ENCODE measurements around the gene BEST1. TPM values are rescaled to one million over a fixed set of nuclear protein-coding genes. Genes with fewer than 3 reads are reported as not detected.

Gene BEST1
- total RNA-seq, 4 donors from 2014 or later: 3.0 to 4.0 (median 3.4) TPM

DNA sequence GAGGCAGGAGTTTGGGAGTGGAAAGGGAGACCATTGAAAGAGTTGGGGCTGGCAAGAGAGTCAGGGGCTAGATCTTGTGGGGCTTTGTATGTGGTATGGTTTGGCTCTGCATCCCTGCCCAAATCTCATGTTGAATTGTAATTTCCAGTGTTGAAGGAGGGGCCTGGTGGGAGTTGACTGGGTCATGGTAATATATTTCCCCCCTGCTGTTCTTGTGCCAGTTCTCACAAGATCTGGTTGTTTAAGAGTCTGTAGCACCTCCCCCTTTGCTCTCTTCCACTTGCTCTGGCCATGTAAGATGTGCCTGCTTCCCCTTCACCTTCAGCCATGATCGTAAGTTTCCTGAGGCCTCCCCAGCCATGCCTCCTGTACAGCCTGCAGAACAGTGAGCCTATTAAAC is 22.6 kb upstream of the BEST1 start:
- Histone ChIP-seq H3K4me3 (no peak overlapping the region), H3K4me1 (peaks cover 0 to 21% (median 17%) of the 10 kb centered on the region in 3 donors), H3K36me3 (no peaks in the 10 kb centered on the region), H3K27me3 (no peaks in the 10 kb centered on the region), H3K9me3 (no peaks in the 10 kb centered on the region), H3K27ac (no peak overlapping the region)
- ATAC-seq: no peak
- TF ChIP-seq POLR2AphosphoS5 (IDR thresholded peaks at IDR 0.05) (no peak), EP300 (IDR thresholded peaks at IDR 0.05) (no peak), CTCF (IDR thresholded peaks at IDR 0.05) (no peak), POLR2A (IDR thresholded peaks at IDR 0.05) (no peak)
- 100% methylated on average over 1 of the region's 1 CpG; no CpG with 5 or more reads in 1 of the 2 donors for WGBS, 2 donors (ENCODE audit: low coverage in 1 of 2)

GRCh38 chr11:61928606-61929005 is 21.5 kb upstream of the BEST1 start:
- Histone ChIP-seq H3K36me3 (no peaks in the 10 kb centered on the region), H3K27ac (no peak overlapping the region), H3K4me1 (peaks cover 0 to 10% (median 8%) of the 10 kb centered on the region in 3 donors), H3K27me3 (no peaks in the 10 kb centered on the region), H3K9me3 (no peaks in the 10 kb centered on the region), H3K4me3 (no peak overlapping the region)
- TF ChIP-seq CTCF (IDR thresholded peaks at IDR 0.05) (no peak), POLR2A (IDR thresholded peaks at IDR 0.05) (no peak), EP300 (IDR thresholded peaks at IDR 0.05) (no peak), POLR2AphosphoS5 (IDR thresholded peaks at IDR 0.05) (no peak)
- ATAC-seq: no peak

DNA sequence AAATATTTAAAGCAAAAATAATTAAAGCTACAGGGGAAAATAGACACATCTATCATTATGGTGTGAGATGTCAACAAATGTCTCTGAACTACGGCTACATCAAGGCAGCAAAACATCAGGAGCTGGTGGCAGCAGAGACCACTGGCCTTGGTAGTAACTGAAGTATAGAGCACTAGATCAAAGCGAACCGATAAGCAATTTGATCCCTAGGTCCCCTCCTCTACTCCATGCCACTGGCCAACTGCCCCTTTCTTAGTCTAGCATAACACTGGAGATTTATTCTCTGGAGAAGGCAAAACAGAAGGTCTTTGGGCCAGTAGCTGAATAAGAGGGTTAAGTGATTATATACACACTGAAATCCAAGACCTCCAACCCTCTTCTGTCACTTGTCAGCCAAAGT is 19.2 kb upstream of the BEST1 start:
- WGBS, 2 donors (ENCODE audit: low coverage in 1 of 2): 86 to 94% methylated on average over 3 of the region's 3 CpGs
- no peak for ATAC-seq

GRCh38 chr11:61935861-61936260 is 14.3 kb upstream of the BEST1 start:
- WGBS, 2 donors (ENCODE audit: low coverage in 1 of 2): 75 to 82% methylated on average over 2 of the region's 2 CpGs
- Histone ChIP-seq H3K36me3 (no peaks in the 10 kb centered on the region), H3K9me3 (peaks cover 0 to 14% (median 0%) of the 10 kb centered on the region in 3 donors)

More for the DNA sequence above, 19.2 kb upstream of the BEST1 start:
- Histone ChIP-seq H3K27ac (no peak overlapping the region), H3K9me3 (peaks cover 0 to under 1% (median 0%) of the 10 kb centered on the region in 3 donors), H3K27me3 (no peaks in the 10 kb centered on the region), H3K36me3 (no peaks in the 10 kb centered on the region), H3K4me3 (no peak overlapping the region), H3K4me1 (no peaks in the 10 kb centered on the region)
- TF ChIP-seq EP300 (IDR thresholded peaks at IDR 0.05): no peak
- no peak for TF ChIP-seq POLR2A (IDR thresholded peaks at IDR 0.05)
- TF ChIP-seq CTCF (IDR thresholded peaks at IDR 0.05): no peak
- TF ChIP-seq POLR2AphosphoS5 (IDR thresholded peaks at IDR 0.05): no peak

More at GRCh38 chr11:61935861-61936260, 14.3 kb upstream of the BEST1 start:
- ATAC-seq: no peak
- Histone ChIP-seq H3K27me3 (no peaks in the 10 kb centered on the region), H3K4me1 (no peaks in the 10 kb centered on the region), H3K4me3 (no peak overlapping the region), H3K27ac (no peak overlapping the region)
- TF ChIP-seq CTCF (IDR thresholded peaks at IDR 0.05) (no peak), EP300 (IDR thresholded peaks at IDR 0.05) (no peak), POLR2AphosphoS5 (IDR thresholded peaks at IDR 0.05) (no peak), POLR2A (IDR thresholded peaks at IDR 0.05) (no peak)

Data from gastroesophageal sphincter (tissue), 4 donors.